Ovary (tissue), 9 donors: Measurements from ENCODE around the gene TBC1D22B. TPM values are rescaled to one million over a fixed set of nuclear protein-coding genes. Genes with fewer than 3 reads are reported as not detected.
A peak's percentile ranks its signal among the peaks of the same experiment; 100 is the strongest.

Experiments
- DNase-seq, 5 donors: peaks; one replicate each; pipeline ENCODE4 v3.0.0-alpha.2; 2019 to 2020
- H3K27ac ChIP-seq, 2 donors: fragments of 200-600 bp; one replicate each; pipeline versions ENCODE4 v1.5.1 to v1.8.0; 2019 to 2022
- H3K27me3 ChIP-seq: fragments of 200-600 bp; one replicate; pipeline ENCODE4 v1.8.0; 2022
- H3K36me3 ChIP-seq: fragments of 200-600 bp; sonication (generic); one replicate; pipeline ENCODE4 v1.5.1; 2019
- H3K4me1 ChIP-seq: one replicate; pipeline ENCODE4 v1.8.1; 2013; ENCODE audit warnings: mild to moderate bottlenecking, moderate library complexity; ENCODE audit not compliant: insufficient read depth
- H3K4me3 ChIP-seq: fragments of 200-600 bp; sonication (generic); one replicate; pipeline ENCODE4 v1.5.1; 2017
- H3K9me3 ChIP-seq, 2 donors: fragments of 200-600 bp in 1 of 2; sonication (generic) in 1 of 2; one replicate each; pipeline versions ENCODE4 v1.5.1 to v1.8.1; 2013 to 2019; ENCODE audit warnings: mild to moderate bottlenecking in 1 of 2, moderate library complexity in 1 of 2
- EP300 ChIP-seq: sonication (generic); formaldehyde crosslinking; IDR thresholded peaks from one replicate; pipeline ENCODE4 v1.6.1; 2017; ENCODE audit warnings: antibody characterized with exemption
- POLR2A ChIP-seq: fragments of 450-650 bp; IDR thresholded peaks from one replicate; pipeline ENCODE4 v1.6.1; 2017; ENCODE audit warnings: antibody characterized with exemption, mild to moderate bottlenecking, moderate library complexity
- WGBS, 3 donors: extraction: QIAGEN DNeasy Blood & Tissue Kit in 1 of 3; methylation state at CpG; one replicate each; pipeline versions ENCODE4 v1.1.5 to v1.1.7; 2013 to 2017; 5-methylcytosine and 5-hydroxymethylcytosine counted together
- intact Hi-C, 4 donors: fragments of 100-400 bp; cut with DNase I; formaldehyde crosslinking; loops; one replicate each; pipeline versions ENCODE4 v1.11.0 to v1.15.1; 2022 to 2023
- polyA plus RNA-seq, 2 donors: library from polyadenylated mRNA; stranded (reverse); fragments of 200-250 nt in 1 of 2; fragments of 350-450 nt in 1 of 2; fragmentation: Illumina TruSeq in 1 of 2; extraction: RNeasy Lipid Tissue Mini Kit (QIAGEN cat#74804) in 1 of 2; gene quantifications; one replicate each; pipeline ENCODE4 v1.2.3, GENCODE V29; 2013 to 2014
- total RNA-seq, 7 donors: library from RNA; depleted of rRNA in 2 of 7; stranded (reverse); fragments of >200 nt in 2 of 7; fragmentation: NEBNext Ultra II Directional in 3 of 7; extraction: Animal tissue kit (Norgen Biotek cat#: 25700) in 3 of 7; gene quantifications; one replicate each; pipeline versions ENCODE4 v1.1.0 to v1.2.4, GENCODE V29; 2016 to 2023
- TF ChIP-seq, protein P1 (sequence below), 3 donors: fragments of 450-650 bp in 2 of 3; fragments of 200-600 bp in 1 of 3; IDR thresholded peaks; one replicate each; pipeline versions ENCODE4 v1.5.1 to v1.8.0; 2016 to 2022; ENCODE audit warnings: antibody characterized with exemption in 3 of 3, mild to moderate bottlenecking in 1 of 3
- donor health status: DM: no; HTN: no; CAD: no; lungs with moderate emphysema.
- donor health status: DM: no; HTN: no; CAD: no.
- donor health status: Bipolar disorder and iron deficiency.
- donor health status: DM: yes; HTN: yes; CAD: no.
- donor health status: DM: no; HTN: no; CAD: no.
- donor health status: DM: yes; HTN: yes; CAD: no.

TBC1D22B gene
- total and polyA plus RNA-seq, 9 donors: 7.4 to 17.7 (median 12.8) TPM

DNA sequence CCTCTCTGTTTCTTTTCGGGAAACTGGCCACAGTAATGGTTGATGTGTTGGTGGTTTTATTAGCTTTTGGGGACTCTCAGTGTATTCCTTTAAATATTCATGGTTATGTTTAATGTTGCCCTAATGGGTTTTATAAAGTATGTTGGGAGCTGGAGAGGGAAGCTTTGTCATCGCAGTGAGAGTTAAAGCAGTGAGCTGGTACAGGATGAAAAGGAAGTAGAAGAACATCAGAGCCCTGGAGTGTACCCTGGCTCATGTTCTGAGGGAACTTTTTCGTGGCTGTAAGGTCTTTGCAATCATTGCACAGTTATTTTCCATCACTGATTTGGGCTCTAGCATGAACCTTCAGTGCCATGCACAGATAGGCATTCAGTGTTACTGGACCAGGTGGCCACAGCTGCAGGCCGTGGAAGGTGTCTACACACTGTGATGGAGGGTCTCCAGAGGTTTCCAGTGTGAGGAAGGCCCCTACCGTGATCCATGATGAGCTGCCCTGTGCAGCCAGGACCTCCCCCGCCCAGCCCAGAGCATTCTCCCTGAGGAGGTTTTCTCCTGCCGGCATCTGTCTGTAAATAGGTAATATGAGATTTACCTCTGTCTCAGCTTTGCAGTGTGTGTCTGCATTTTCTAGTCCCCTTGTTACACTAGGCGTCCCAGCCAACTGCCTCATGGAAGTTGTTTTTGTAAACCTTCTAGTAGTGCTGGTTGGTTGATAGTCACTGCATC is 22.8 kb downstream of the TBC1D22B start:
- TF ChIP-seq, protein P1, sequence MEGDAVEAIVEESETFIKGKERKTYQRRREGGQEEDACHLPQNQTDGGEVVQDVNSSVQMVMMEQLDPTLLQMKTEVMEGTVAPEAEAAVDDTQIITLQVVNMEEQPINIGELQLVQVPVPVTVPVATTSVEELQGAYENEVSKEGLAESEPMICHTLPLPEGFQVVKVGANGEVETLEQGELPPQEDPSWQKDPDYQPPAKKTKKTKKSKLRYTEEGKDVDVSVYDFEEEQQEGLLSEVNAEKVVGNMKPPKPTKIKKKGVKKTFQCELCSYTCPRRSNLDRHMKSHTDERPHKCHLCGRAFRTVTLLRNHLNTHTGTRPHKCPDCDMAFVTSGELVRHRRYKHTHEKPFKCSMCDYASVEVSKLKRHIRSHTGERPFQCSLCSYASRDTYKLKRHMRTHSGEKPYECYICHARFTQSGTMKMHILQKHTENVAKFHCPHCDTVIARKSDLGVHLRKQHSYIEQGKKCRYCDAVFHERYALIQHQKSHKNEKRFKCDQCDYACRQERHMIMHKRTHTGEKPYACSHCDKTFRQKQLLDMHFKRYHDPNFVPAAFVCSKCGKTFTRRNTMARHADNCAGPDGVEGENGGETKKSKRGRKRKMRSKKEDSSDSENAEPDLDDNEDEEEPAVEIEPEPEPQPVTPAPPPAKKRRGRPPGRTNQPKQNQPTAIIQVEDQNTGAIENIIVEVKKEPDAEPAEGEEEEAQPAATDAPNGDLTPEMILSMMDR (IDR thresholded peaks at IDR 0.05): no peak
- TF ChIP-seq POLR2A (no peak), EP300 (no peak)
- no peak overlapping the region for H3K4me3 ChIP-seq
- intact Hi-C loops: no loop called here
- 41 to 60% (median 55%) methylated on average over 8 of the region's 8 CpGs for WGBS, 3 donors
- peaks cover 10% of the 10 kb centered on the region for H3K4me1 ChIP-seq
- no peaks in the 10 kb centered on the region for H3K36me3 ChIP-seq
- H3K27me3 ChIP-seq: no peaks in the 10 kb centered on the region
- no peak for DNase-seq
- peak overlapping the region in 1 of 2 donors; percentile 18 for H3K27ac ChIP-seq
- H3K9me3 ChIP-seq: no peaks in the 10 kb centered on the region

DNA sequence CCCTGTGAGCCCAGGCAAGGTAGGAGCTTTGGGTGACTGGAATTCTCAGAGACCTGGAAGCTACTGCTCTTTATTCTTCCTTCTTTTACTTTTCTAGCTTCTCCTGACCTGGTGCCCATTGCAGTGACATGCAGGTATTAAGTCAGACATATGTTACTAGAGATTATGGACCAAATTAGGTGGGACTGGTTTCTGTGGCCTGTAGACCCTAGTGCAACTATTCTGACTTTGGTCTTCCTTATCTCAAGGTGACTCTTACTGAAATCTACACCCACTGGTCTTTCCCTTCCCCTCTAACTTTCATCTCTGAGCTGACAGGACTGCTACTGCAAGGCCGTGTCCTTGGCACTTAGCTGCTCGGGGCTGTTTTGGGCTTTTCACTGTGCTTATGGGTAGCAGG is 24.8 kb downstream of the TBC1D22B start:
- intact Hi-C loops: no loop called here
- WGBS, 3 donors: 77 to 93% (median 79%) methylated on average over 2 of the region's 2 CpGs

DNA sequence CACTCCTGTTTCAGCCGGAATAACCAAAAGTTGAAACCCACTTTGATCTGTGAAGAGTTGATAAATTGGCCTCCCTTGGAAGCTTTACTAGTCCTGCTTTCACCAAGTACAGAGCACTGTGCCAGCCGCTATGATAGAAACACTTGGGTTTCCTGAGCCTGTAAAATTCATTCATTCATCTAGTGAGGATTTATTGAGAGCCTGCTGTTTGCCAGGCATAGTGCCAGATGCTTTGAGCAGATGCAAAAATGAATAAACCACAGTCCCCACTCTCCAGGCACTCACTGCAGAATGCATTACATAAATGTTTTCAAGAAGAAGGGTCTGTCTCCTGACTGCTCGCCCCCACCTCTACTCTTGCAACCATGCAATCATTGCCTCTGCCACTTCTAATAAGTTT is 25.7 kb downstream of the TBC1D22B start:
- H3K9me3 ChIP-seq: no peaks in the 10 kb centered on the region
- intact Hi-C loops: no loop called here
- no peak for DNase-seq
- H3K27ac ChIP-seq: no peak overlapping the region
- no peaks in the 10 kb centered on the region for H3K27me3 ChIP-seq
- TF ChIP-seq POLR2A (no peak), EP300 (no peak)
- TF ChIP-seq, protein P1 (IDR thresholded peaks at IDR 0.05): no peak
- no peaks in the 10 kb centered on the region for H3K36me3 ChIP-seq
- peaks cover 10% of the 10 kb centered on the region for H3K4me1 ChIP-seq
- 56 to 69% (median 64%) methylated on average over 3 of the region's 3 CpGs for WGBS, 3 donors
- no peak overlapping the region for H3K4me3 ChIP-seq

More for the DNA sequence above, 24.8 kb downstream of the TBC1D22B start:
- TF ChIP-seq, protein P1 (IDR thresholded peaks at IDR 0.05): no peak
- TF ChIP-seq EP300 (no peak), POLR2A (no peak)
- no peak overlapping the region for H3K4me3 ChIP-seq
- H3K9me3 ChIP-seq: no peaks in the 10 kb centered on the region
- no peak for DNase-seq
- no peaks in the 10 kb centered on the region for H3K27me3 ChIP-seq
- H3K27ac ChIP-seq: no peak overlapping the region
- peaks cover 10% of the 10 kb centered on the region for H3K4me1 ChIP-seq
- H3K36me3 ChIP-seq: no peaks in the 10 kb centered on the region

DNA sequence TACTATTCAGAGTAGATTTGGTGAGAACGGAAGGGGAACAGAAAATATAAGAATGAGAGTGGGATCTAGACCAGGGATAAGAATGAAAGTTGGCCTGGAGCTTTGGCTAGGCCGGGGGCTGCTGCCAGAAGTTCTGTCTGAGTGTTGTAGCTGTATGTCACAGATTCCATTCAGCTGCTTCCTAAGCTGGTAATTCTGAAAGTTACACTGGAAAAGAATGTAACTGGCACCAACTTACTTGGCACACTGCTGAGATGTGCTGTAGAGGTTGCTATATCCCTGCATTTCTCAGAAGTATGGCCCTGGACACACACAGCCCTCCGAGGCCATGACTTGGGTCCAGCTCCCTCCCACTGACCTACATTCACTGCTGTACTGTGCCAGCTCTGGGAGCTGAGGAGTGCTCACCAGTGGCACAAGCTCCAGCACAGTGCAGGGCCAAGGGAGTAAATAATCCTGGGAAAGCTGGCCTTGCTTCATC is 26.1 kb downstream of the TBC1D22B start:
- peaks cover 10% of the 10 kb centered on the region for H3K4me1 ChIP-seq
- TF ChIP-seq, protein P1 (IDR thresholded peaks at IDR 0.05): no peak
- TF ChIP-seq EP300 (no peak), POLR2A (no peak)
- no peaks in the 10 kb centered on the region for H3K9me3 ChIP-seq
- intact Hi-C loops: no loop called here
- no peaks in the 10 kb centered on the region for H3K36me3 ChIP-seq
- no peak overlapping the region for H3K4me3 ChIP-seq
- H3K27me3 ChIP-seq: no peaks in the 10 kb centered on the region
- H3K27ac ChIP-seq: no peak overlapping the region
- 19 to 31% (median 23%) methylated on average over 3 of the region's 3 CpGs for WGBS, 3 donors
- DNase-seq: peak in 4 of 5 donors; percentile 30 to 61 (median 50)
